Measurements from ENCODE around the gene ELMO2. TPM values are rescaled to one million over a fixed set of nuclear protein-coding genes. Genes with fewer than 3 reads are reported as not detected.

The ELMO2 gene
- total RNA-seq, 1 experiment from 2014 or later = 28.4 TPM

GRCh38 chr20:46394872-46395760 lies 11.3 kb downstream of the ELMO2 start:
- Mint-ChIP-seq H3K4me1 (0 out of 2 replicates have a peak, but pooled peaks cover under 1% of the 10 kb centered on the region), H3K36me3 (peaks cover 30% of the 10 kb centered on the region), H3K4me3 (no peak overlapping the region), H3K27me3 (ENCODE audit: low read depth) (no peaks in the 10 kb centered on the region), H3K9me3 (no peaks in the 10 kb centered on the region), H3K27ac (no peak overlapping the region)
- CTCF ChIA-PET = interaction anchor here (0.6 to 1.0 kb wide), 2 partner anchors 11 to 31 kb away, joined by 3 to 4 read pairs; partner anchors contain the start of gene ELMO2
- POLR2A ChIA-PET = no interaction called here
- ATAC-seq = no peak
- no peak for DNase-seq (ENCODE audit: low spot score)
- TF ChIP-seq ZBTB21 (CRISPR knock-in tag; IDR thresholded peaks at IDR 0.05; ENCODE audit: borderline replicate concordance) = no peak
- TF ChIP-seq ESRRA (CRISPR knock-in tag; IDR thresholded peaks at IDR 0.05; ENCODE audit: borderline replicate concordance) = no peak
- TF ChIP-seq FOXP4 (CRISPR knock-in tag; IDR thresholded peaks at IDR 0.05) = no peak
- TF ChIP-seq, protein P1, sequence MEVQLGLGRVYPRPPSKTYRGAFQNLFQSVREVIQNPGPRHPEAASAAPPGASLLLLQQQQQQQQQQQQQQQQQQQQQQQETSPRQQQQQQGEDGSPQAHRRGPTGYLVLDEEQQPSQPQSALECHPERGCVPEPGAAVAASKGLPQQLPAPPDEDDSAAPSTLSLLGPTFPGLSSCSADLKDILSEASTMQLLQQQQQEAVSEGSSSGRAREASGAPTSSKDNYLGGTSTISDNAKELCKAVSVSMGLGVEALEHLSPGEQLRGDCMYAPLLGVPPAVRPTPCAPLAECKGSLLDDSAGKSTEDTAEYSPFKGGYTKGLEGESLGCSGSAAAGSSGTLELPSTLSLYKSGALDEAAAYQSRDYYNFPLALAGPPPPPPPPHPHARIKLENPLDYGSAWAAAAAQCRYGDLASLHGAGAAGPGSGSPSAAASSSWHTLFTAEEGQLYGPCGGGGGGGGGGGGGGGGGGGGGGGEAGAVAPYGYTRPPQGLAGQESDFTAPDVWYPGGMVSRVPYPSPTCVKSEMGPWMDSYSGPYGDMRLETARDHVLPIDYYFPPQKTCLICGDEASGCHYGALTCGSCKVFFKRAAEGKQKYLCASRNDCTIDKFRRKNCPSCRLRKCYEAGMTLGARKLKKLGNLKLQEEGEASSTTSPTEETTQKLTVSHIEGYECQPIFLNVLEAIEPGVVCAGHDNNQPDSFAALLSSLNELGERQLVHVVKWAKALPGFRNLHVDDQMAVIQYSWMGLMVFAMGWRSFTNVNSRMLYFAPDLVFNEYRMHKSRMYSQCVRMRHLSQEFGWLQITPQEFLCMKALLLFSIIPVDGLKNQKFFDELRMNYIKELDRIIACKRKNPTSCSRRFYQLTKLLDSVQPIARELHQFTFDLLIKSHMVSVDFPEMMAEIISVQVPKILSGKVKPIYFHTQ (CRISPR knock-in tag; IDR thresholded peaks at IDR 0.05) = no peak
- no peak for TF ChIP-seq USF1 (CRISPR knock-in tag; IDR thresholded peaks at IDR 0.05)
- no peak for TF ChIP-seq SP1 (CRISPR knock-in tag; conservative IDR thresholded peaks at IDR 0.05)
- no peak for TF ChIP-seq ARID4B (CRISPR knock-in tag; IDR thresholded peaks at IDR 0.05; ENCODE audit: borderline replicate concordance)
- TF ChIP-seq, protein P2, sequence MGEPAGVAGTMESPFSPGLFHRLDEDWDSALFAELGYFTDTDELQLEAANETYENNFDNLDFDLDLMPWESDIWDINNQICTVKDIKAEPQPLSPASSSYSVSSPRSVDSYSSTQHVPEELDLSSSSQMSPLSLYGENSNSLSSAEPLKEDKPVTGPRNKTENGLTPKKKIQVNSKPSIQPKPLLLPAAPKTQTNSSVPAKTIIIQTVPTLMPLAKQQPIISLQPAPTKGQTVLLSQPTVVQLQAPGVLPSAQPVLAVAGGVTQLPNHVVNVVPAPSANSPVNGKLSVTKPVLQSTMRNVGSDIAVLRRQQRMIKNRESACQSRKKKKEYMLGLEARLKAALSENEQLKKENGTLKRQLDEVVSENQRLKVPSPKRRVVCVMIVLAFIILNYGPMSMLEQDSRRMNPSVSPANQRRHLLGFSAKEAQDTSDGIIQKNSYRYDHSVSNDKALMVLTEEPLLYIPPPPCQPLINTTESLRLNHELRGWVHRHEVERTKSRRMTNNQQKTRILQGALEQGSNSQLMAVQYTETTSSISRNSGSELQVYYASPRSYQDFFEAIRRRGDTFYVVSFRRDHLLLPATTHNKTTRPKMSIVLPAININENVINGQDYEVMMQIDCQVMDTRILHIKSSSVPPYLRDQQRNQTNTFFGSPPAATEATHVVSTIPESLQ (CRISPR knock-in tag; IDR thresholded peaks at IDR 0.05) = no peak
- no peak for TF ChIP-seq ZBTB43 (CRISPR knock-in tag; IDR thresholded peaks at IDR 0.05)
- TF ChIP-seq ATF1 (CRISPR knock-in tag; IDR thresholded peaks at IDR 0.05) = no peak
- TF ChIP-seq, protein P3, sequence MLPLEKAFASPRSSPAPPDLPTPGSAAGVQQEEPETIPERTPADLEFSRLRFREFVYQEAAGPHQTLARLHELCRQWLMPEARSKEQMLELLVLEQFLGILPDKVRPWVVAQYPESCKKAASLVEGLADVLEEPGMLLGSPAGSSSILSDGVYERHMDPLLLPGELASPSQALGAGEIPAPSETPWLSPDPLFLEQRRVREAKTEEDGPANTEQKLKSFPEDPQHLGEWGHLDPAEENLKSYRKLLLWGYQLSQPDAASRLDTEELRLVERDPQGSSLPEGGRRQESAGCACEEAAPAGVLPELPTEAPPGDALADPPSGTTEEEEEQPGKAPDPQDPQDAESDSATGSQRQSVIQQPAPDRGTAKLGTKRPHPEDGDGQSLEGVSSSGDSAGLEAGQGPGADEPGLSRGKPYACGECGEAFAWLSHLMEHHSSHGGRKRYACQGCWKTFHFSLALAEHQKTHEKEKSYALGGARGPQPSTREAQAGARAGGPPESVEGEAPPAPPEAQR (CRISPR knock-in tag; IDR thresholded peaks at IDR 0.05) = no peak
- no peak for TF ChIP-seq TEAD4 (CRISPR knock-in tag; IDR thresholded peaks at IDR 0.05)
- no peak for TF ChIP-seq ZNF263 (CRISPR knock-in tag; IDR thresholded peaks at IDR 0.05; ENCODE audit: low read depth)
- TF ChIP-seq, protein P4, sequence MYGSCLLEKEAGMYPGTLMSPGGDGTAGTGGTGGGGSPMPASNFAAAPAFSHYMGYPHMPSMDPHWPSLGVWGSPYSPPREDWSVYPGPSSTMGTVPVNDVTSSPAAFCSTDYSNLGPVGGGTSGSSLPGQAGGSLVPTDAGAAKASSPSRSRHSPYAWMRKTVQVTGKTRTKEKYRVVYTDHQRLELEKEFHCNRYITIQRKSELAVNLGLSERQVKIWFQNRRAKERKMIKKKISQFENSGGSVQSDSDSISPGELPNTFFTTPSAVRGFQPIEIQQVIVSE (CRISPR knock-in tag; IDR thresholded peaks at IDR 0.05; ENCODE audit: borderline replicate concordance) = no peak
- TF ChIP-seq GABPB1 (CRISPR knock-in tag; IDR thresholded peaks at IDR 0.05) = no peak
- TF ChIP-seq MXD4 (CRISPR knock-in tag; IDR thresholded peaks at IDR 0.05; ENCODE audit: borderline replicate concordance) = no peak
